Fibroblast of pulmonary artery (primary cell): ENCODE results near the gene WDR86.

Experiments used
- DNase-seq: peaks from one replicate; pipeline ENCODE4 v3.0.0-alpha.2; 2010; ENCODE audit warnings: low read depth
- H3K4me3 ChIP-seq: replicated peaks from 2 replicates; pipeline ENCODE4 v1.5.1; 2011; ENCODE audit warnings: low read depth, mild to moderate bottlenecking, control low read depth, low read length, moderate library complexity
- CTCF ChIP-seq: IDR thresholded peaks from 2 replicates; pipeline ENCODE4 v1.5.1; 2011; ENCODE audit warnings: mild to moderate bottlenecking, control low read depth, low read length, inconsistent platforms; ENCODE audit errors: missing control alignments

The WDR86 gene

GRCh38 chr7:151395036-151395367 lies 14.8 kb downstream of the WDR86 start:
- no peak overlapping the region for H3K4me3 ChIP-seq
- TF ChIP-seq CTCF = no peak
- DNase-seq = no peak

- no peak for DNase-seq
- no peak for TF ChIP-seq CTCF
- no peak overlapping the region for H3K4me3 ChIP-seq
Observed at GRCh38 chr7:151394076-151395035, 15.5 kb downstream of the WDR86 start.

DNA sequence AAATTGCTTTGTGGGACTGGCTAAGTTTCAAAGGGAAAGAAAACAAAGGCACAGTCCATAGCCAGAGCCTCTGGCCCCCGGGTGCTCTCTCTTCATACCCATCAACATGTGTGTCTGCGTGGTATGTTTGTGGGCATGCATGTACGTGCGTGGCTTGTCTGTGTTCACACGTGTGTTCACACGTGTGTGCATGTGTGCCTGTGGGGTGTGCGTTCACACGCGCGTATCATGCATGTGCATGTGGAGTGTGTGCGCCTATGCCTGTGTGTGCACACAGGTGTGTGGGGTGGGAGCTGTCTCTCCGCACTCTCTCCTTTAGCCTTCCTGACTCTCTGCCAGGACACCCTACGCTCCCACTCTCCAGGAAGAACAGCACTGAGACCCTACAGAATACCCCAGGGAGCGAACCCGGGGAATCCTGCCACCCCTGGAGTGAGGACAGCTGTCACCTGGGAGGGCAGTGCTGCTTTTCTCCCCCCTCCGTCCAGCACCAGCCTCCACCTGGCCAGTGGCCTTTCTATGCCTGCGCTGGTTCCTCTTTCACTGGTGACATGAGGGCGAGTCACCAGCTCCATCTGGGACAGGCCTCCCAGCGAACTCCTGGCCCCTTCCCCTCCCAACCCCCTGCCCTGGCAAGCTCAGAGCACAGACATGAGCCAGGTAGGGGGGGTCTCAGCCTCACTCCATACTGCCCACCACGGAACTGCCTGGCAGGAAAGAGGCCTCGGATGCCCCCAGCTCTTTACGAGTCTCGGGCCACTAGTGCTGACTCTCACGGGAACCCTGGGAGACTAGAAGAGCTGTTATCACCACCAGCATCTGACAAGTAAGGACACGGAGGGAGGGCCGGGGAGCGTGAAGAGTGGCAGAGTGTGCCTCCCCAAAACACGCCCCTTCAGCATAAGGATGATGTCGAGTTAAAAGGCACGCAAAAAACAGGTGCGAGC lies 16.5 kb downstream of the WDR86 start:
- no peak overlapping the region for H3K4me3 ChIP-seq
- no peak for TF ChIP-seq CTCF
- no peak for DNase-seq

DNA sequence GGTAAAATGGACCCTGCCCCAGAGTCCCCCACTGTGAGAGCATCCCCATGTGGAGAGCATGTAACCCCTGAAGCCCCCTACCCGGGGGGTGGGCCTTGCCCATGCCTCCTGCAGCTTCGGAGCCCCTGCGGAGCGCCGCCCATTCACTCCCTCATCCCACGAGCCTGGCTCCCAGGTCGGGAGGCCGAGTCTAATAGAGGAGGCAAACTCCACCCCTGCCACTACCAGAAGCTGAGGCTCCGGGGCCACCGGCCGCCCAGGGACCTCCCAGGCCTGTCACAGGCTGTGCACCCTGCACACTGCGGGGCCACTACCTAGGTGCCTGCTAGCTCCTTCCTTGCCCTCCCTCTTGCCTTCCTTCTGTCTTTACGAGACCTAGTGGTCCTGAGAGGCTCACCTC lies 17.4 kb downstream of the WDR86 start:
- no peak for TF ChIP-seq CTCF

GRCh38 chr7:151392002-151392401 lies 17.8 kb downstream of the WDR86 start:
- DNase-seq = no peak
- no peak for TF ChIP-seq CTCF
- no peak overlapping the region for H3K4me3 ChIP-seq

More for the DNA sequence above, 17.4 kb downstream of the WDR86 start:
- no peak for DNase-seq
- H3K4me3 ChIP-seq = no peak overlapping the region

- no peak overlapping the region for H3K4me3 ChIP-seq
- TF ChIP-seq CTCF = no peak
- DNase-seq = no peak
Observed at GRCh38 chr7:151391358-151391730, 18.5 kb downstream of the WDR86 start.
